ENCODE data around the gene ACTR1A.

DNA sequence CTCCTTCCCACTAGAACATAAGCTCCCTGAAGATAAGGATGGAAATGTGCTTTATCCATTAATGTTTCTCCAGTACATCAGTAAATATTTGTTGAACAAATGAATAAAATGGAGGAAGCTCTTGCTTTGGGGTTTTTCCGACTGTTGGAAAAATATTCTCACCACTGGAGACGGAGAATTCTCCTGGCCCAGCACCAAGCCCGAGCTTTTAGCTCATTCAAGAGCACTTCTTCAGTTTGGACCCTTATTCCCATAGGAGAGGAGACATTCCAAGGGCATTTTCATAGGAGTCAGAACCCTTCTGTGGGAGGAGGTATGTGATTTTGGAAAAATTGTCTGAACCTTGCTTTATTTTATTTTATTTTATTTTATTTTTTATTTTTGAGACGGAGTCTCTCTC lies 22.2 kb upstream of the ACTR1A start:
- TF ChIP-seq CTCF (IDR thresholded peaks at IDR 0.05) (no peak), POLR2A (IDR thresholded peaks at IDR 0.05) (no peak), EP300 (IDR thresholded peaks at IDR 0.05) (no peak), POLR2AphosphoS5 (IDR thresholded peaks at IDR 0.05) (no peak)
